HuH-7 (cell line): ENCODE data around the gene DDIT3.
"Not testable (repeated sequence)": the region's sequence is repeated elsewhere in the genome, so short reads cannot be mapped to it uniquely, and the experiment has no call there.

Source experiments
- DNase-seq: peaks from one replicate; pipeline ENCODE4 v3.0.0; 2011; ENCODE audit warnings: low spot score

DDIT3 gene

DNA sequence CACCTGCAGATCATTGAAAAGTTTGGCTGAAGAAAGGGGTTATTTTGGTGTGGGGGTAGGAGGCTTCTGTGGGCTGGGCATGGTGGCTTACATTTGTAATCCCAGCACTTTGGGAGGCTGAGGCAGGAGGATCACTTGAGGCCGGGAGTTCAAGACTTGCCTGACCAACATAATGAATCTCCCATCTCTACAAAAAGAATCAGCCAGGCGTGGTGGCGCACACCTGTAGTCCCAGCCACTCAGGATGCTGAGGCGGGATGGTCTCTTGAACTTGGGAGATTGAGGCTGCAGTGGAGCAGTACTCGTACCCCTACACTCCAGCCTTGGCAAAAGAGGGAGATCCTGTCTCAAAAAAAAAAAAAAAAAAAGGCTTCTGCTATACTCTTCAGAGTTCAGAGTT is 7.0 kb downstream of the DDIT3 start:
- no peak for DNase-seq

DNA sequence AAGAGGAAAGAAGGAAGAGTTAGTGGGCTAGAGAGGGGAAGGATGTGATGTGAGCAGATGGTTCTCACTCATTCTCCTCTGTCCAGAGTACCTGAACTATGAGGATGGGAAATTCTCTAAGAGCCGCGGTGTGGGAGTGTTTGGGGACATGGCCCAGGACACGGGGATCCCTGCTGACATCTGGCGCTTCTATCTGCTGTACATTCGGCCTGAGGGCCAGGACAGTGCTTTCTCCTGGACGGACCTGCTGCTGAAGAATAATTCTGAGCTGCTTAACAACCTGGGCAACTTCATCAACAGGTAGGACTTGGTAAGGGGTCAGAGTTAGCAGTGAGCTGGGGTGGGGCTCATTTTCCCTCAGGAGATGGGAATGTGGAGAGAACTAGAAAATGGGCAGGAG is 7.6 kb downstream of the DDIT3 start:
- DNase-seq, result no peak

DNA sequence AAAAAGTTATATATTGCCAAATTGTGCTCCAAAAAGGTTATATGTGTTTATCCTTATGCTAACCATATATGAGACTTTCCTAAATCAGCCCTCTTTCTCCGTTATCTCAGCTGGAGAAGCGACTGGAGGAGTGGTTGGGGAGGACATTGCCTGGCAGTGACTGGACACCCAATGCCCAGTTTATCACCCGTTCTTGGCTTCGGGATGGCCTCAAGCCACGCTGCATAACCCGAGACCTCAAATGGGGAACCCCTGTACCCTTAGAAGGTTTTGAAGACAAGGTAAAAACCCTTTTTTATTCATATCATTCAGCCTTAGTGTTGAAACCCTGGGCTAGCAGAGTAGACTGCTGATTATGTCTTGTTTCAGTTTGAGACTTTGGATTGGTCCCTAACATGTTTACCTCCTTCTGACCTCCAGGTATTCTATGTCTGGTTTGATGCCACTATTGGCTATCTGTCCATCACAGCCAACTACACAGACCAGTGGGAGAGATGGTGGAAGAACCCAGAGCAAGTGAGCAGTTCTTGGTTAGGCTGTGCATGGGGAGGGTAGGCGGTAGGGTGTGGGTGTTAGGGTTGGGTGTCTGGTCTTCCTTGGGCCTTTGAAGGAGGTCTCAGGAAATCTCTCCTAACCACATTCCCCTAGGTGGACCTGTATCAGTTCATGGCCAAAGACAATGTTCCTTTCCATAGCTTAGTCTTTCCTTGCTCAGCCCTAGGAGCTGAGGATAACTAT is 8.6 kb downstream of the DDIT3 start:
- no peak for DNase-seq

DNA sequence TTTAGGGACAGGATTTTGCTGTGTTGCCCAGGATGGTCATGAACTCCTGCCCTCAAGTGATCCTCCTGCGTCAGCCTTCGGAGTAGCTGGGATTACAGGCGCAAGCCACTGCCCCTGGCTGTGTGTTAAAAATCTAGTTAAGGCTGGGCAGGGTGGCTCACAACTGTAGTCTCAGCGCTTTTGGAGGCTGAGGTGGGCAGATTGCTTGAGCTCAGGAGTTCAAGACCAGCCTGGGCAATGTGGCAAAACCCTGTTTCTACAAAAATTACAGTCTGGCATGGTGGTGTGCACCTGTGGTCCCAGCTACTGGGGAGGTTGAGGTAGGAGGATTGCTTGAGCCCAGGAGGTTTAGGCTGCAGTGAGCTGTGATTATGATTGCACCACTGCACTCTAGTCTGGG is 9.2 kb downstream of the DDIT3 start:
- DNase-seq, result no peak

DNA sequence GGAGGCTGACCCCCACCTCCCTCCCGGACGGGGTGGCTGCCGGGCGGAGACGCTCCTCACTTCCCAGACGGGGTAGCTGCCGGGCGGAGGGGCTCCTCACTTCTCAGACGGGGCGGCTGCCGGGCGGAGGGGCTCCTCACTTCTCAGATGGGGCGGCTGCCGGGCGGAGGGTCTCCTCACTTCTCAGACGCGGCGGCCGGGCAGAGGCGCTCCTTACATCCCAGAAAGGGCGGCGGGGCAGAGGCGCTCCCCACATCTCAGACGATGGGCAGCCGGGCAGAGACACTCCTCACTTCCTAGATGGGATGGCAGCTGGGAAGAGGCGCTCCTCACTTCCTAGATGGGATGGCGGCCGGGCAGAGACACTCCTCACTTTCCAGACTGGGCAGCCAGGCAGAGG is 12.5 kb downstream of the DDIT3 start:
- DNase-seq, result not testable (repeated sequence)

DNA sequence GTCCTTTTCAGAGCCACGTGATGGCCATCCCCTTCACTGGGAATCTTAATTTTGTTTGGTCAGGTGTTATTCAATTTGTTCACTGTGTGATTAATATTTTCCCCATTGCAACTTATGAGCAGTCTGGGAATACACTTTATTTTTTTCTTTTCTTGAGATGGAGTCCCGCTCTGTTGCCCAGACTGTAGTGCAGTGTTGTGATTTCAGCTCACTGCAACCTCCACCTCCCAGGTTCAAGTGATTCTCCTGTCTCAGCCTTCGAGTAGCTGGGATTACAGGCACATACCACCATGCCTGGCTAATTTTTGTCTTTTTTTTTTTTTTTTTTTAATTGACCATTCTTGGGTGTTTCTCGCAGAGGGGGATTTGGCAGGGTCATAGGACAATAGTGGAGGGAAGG is 13.8 kb downstream of the DDIT3 start:
- not testable (repeated sequence) for DNase-seq

DNA sequence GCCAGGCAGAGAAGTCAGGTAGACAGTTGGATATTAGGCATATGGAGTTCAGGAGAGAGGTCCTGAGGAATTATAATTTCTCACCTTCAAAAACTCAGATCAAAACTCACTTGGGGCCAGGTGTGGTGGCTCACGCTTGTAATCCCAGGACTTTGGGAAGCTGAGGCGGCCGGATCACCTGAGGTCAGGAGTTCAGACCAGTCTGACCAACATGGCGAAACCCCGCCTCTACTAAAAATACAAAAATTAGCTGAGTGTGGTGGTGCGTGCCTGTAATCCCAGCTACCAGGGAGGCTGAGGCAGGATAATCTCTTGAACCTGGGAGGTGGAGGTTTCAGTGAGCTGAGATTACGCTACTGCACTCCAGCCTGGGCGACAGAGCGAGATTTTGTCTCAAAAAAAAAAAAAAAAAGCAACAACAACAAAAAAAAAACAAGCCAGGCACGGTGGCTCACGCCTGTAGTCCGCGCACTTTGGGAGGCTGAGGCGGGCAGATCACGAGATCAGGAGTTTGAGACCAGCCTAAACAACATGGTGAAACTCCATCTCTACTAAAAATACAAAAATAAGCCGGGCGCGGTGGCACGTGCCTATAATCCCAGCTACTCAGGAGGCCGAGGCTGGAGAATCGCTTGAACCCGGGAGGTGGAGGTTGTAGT is 17.9 kb downstream of the DDIT3 start:
- not testable (repeated sequence) for DNase-seq

DNA sequence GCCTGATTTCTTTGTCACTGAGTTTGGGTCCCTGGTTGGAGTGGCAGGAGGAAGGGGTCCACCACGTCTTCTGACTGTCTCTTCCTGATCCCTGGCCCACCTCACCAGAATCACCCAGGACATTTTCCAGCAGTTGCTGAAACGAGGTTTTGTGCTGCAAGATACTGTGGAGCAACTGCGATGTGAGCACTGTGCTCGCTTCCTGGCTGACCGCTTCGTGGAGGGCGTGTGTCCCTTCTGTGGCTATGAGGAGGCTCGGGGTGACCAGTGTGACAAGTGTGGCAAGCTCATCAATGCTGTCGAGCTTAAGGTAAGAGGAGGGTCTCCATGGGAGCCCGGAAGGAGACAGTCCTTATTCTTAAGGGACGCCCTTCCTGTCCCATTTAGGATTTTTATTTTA is 20.1 kb downstream of the DDIT3 start:
- no peak for DNase-seq

DNA sequence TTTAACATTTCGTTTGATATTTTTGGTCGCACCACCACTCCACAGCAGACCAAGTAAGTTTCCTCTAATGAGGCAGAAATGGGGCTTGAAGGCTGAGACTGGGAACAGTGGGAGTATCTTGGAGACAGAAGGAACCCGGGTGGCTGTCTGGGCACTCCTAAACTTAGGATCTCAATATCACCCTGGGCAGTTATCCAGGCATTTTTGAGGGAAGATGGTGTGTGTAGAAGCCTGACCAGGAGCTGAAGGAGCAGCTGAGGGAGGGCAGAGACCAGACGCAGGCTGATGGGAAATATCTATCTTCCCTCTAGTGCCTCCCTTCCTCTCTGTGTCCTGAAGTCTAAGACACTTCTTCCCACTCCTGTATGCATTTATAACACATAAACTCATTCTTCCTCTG is 21.7 kb downstream of the DDIT3 start:
- no peak for DNase-seq

DNA sequence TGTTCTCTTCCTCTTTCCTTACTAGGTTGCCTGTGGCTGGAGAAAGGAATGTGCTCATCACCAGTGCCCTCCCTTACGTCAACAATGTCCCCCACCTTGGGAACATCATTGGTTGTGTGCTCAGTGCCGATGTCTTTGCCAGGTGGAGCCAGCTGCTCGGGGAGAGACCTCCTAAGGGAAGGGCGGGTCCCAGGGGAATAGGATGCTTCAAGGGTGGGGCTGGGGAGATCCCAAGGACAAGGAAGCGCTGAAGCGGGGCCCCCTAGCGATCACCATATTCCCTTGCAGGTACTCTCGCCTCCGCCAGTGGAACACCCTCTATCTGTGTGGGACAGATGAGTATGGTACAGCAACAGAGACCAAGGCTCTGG is 22.2 kb downstream of the DDIT3 start:
- DNase-seq, result no peak

DNA sequence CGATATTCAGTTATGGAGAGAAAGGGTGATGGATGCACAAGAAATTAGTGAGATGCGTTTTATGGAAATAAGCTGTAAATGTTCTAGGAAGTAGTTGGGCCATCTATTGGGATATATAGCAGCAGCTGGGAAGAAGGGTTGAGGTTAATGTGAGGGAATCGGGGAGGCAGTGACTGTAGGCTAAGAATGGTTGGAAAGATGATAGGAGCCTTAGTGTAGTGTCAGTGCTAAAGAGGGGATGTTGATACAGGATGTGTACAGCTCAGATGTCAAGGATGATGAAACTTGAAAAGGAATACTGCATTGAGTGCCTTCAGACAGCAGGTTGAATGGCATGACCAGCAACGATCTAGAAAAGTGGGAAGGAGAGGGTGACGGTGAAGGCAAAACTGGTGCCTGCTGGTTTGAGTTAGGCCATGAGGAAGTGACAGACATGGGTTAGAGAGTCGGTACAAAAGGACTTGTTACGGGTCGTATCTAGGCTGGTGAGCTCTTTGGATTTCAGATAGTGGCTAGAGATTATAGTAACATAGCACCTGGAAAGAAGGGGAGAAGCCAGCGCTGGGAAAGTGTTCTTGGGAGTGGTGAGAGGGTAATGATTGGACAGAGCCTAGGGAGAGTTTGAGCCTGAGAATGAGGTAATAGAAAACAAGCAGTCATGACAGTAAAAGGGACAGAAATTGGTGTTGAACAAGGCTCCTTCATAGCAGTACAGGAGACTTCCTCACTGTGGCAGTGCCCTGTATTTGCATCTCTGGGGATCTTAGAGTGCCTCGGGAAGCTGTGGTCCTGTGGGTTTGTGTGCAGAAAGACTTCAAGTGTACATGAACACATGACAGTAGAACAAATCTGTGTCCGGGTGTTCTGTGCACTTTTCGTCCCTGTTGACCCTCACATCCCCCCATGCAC is 22.8 kb downstream of the DDIT3 start:
- no peak for DNase-seq

DNA sequence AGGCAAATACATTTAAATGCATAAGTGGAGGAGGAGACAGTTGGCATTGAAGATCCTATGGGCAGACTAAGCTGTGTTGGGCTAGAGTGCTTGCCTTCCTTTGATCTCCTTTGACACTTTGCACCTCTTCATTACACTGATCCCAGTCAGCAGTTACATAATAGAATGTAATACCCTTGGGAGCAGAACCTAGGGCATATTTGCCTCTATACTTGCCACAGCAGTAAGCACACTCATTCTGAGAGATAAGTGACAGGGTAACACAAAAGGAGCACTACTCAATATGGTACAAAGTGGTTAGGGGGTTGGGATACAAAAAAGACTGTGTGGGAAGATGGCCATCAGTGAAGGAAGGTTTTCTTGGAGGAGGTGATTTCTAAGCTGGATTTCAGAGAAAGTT is 23.5 kb downstream of the DDIT3 start:
- no peak for DNase-seq

DNA sequence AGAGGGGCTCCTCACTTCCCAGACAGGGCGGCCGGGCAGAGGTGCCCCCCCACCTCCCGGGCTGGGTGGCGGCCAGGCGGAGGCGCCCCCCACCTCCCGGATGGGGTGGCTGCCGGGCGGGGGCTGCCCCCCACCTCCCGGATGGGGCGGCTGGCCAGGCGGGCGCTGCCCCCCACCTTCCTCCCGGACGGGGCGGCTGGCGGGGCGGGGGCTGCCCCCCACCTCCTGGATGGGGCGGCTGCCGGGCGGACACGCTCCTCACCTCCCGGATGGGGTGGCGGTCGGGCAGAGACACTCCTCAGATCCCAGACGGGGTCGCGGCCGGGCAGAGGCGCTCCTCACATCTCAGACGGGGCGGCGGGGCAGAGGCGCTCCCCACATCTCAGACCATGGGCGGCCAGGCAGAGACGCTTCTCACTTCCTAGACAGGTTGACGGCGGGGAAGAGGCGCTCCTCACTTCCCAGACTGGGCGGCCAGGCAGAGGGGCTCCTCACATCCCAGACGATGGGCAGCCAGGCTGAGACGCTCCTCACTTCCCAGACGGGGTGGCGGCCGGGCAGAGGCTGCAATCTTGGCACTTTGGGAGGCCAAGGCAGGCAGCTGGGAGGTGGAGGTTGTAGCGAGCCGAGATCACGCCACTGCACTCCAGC is 25.1 kb downstream of the DDIT3 start:
- not testable (repeated sequence) for DNase-seq

DNA sequence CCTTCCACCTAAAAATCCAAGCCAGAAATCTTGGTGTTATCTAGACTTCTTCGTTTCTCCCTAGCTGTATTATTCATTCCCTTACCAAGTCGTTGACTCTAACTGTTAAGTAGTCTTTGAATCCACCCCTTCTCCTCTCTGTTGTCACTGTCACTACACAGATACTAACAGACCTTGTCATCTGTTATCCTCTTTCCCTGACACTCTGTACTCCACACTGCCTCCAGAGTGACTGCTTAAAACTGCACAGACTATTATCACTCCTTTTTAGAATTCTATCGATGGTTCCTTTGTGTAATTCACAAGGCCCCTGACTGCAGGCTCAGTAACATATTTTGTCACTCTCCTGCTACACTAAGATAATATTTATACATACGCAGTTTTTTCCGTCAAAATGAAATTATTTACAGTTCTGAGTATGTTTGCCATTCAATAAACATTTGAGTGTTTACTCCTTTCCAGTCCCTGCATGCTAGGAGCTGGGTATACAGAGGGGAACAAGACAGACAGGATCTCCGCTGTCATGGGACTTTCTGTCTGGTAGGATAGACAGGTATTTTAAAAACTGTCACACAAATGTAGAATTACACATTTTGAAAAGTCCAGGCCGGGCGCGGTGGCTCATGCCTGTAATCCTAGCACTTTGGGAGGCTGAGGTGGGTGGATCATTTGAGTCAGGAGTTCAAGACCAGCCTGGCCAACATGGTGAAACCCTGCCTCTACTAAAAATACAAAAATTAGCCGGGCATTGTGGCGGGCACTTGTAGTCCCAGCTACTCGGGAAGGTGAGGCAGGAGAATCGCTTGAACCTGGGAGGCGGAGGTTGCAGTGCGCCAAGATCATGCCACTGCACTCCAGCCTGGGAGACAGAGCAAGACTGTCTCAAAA is 28.7 kb downstream of the DDIT3 start:
- no peak for DNase-seq

DNA sequence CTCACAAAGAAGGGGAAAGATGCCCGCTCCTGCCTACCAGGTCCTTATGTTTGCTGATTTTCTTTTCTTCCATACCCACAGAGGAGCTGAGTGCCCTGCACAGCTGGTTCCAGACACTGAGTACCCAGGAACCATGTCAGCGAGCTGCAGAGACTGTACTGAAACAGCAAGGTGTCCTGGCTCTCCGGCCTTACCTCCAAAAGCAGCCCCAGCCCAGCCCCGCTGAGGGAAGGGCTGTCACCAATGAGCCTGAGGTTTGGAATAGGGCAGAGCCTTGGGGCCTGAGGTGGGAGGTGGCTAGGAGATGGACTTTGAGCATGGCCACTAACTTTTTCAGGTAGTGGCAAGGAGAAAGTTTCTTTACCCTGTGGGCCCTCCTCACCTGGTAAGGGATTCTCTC is 30.2 kb downstream of the DDIT3 start:
- DNase-seq, result no peak

DNA sequence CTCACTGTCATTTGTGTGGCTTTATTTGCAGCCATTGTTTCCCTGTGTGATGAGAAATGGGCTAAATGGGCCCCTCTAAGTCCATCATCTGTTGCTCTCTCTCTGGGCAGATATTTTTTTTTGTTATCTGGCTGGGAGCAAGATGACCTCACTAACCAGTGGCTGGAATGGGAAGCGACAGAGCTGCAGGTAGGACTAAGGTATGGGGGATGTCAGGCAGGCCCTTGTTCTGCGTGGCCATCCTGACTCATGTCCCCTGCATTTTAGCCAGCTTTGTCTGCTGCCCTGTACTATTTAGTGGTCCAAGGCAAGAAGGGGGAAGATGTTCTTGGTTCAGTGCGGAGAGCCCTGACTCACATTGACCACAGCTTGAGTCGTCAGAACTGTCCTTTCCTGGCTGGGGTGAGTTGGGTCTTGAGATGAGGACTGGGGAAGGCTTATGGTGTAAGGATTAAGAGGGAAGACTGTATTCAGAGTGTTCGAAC is 31.1 kb downstream of the DDIT3 start:
- DNase-seq, result no peak

DNA sequence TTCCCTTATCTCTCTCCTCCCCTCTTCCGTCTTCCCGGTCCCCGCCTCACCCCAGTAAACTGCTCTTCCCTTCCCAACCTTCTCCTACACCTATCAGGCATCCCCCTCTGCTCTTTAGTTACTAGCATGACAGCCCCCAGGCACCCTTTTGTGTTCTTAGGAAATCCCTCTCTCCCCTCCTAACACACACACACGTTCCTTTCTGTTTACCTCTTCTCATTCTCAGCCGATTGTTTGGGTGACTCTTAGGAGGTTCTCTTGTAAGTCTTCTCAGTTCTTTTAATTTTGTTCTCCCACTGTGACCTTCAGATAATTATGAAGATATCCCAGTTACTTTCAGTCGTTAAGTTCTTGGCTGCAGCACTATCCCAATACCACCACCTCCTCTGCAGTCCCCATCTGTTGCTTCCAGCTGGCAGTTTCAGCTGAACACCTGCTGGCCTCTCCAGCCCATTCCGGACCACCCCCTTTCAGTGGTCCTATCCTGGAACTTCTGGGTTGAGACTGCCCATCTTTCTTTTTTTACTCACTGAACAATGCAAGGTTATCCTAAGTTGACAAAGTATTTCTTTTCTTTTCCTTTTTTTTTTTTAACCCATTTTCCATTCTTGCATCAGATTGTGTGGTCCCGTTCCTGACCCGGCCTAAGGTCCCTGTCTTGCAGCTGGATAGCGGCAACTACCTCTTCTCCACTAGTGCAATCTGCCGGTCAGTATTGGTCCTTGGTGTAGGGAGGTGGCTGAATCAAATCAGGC is 31.7 kb downstream of the DDIT3 start:
- no peak for DNase-seq

DNA sequence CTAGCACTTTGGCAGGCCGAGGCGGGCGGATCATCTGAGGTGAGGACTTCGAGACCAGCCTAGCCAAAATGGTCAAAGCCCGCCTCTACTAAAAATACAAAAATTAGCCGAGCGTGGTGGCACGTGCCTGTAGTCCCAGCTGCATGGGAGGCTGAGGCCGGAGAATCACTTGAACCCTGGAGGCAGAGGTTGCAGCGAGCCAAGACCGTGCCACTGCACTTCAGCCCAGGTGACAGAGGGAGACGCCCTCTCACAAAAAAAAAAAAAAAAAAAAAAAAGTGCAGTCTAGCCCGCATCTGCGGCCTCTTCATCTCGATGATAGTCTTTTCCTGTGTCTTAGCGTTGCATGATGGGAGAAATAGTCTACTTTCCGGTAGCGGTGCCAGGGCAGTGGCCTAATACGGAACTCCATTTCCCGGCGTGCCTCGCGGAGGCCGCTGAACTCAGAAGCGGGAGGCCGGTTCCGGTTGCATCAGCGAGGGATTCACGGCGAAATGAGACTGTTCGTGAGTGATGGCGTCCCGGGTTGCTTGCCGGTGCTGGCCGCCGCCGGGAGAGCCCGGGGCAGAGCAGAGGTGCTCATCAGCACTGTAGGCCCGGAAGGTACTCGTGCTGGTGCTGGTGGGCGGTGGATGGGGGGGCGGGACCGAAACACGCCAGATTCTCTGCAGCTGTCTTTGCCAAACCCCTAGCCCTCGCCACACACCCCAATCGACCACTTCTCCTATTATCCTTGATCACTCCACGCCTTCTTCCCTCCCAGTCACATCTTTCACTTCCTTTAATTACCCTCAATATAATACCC is 32.5 kb downstream of the DDIT3 start, which contains the start of gene MARS1:
Gene MARS1 (plus strand): TSS at position 472 of the 805 bp plus-strand sequence. CDS start 23 bp downstream, at position 495.
- DNase-seq, result peak; percentile 92

DNA sequence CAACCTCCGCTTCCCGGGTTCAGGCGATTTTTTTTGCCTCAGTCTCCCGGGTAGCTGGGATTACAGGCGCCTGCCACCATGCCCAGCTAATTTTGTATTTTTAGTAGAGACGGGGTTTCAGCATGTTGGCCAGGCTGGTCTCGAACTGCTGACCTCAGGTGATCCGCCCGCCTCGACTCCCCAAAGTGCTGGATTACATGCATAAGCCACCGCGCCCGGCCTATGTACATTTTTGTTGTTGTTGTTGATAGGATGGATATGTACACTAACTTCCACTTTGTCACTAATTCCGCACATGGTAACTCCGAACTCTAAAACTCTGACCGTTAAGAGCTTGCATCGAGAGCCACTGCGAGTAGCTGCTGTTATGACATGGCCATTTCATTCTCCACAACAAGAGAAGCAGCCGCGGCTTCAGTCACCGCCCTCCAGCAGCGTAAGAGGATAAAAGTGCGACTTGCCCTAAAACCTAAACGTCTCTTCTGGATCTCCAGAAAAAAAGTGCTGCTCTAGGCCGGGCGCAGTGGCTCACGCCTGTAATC is 33.2 kb downstream of the DDIT3 start:
- no peak for DNase-seq
